Ishikawa (cell line): ENCODE measurements around the gene NSMF.

Source experiments
- EGR1 ChIP-seq: IDR thresholded peaks from 2 replicates; pipeline ENCODE4 v1.6.1; 2012
- EP300 ChIP-seq: IDR thresholded peaks from 2 replicates; pipeline ENCODE4 v1.6.1; 2012; ENCODE audit warnings: borderline replicate concordance
- MAX ChIP-seq: IDR thresholded peaks from 2 replicates; pipeline ENCODE4 v1.6.1; 2012
- TAF1 ChIP-seq: IDR thresholded peaks from 2 replicates; pipeline ENCODE4 v1.6.1; 2012; ENCODE audit warnings: low read depth, mild to moderate bottlenecking
- USF1 ChIP-seq: IDR thresholded peaks from 2 replicates; pipeline ENCODE4 v1.6.1; 2012

GRCh38 chr9:137506702-137507171 lies 47.6 kb upstream of the NSMF start:
- TF ChIP-seq USF1 (no peak), TAF1 (no peak), MAX (no peak; the same call in 1 of the 2 replicates), EP300 (no peak), EGR1 (no peak)
